ENCODE results near the gene RNF149. TPM values are rescaled to one million over a fixed set of nuclear protein-coding genes. Genes with fewer than 3 reads are reported as not detected.

Gene RNF149
- total and polyA plus RNA-seq, 2 experiments from 2014 or later, result 38.8 to 47.6 TPM

DNA sequence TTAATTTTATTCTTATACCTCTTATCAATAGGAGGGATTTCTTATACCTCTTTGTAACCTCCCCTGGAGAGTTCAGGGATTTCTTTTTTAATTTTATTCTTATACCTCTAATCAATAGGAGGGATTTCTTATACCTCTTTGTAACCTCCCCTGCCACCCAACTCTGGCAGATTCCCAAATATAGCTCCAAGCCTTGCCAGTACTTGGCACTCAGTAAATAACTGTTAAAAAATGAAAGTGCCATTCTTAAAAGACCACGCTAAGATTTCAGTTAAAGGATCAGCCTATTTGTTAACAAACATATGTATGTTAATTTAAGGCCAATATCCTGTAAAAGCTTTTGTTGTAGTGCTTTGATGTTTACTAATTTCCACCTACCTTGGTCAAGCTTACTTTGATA is 4.8 kb downstream of the RNF149 start:
- Histone ChIP-seq H3K9me2 (ENCODE audit: insufficient read depth) (no peaks in the 10 kb centered on the region), H3K4me3 (no peak overlapping the region), H2AFZ (no peak overlapping the region), H4K20me1 (replicated peaks; ENCODE audit: insufficient read depth) (peaks cover 62% of the 10 kb centered on the region), H3F3A (replicated peaks; ENCODE audit: low read depth) (peaks cover 4% of the 10 kb centered on the region; the same call in 1 of the 2 replicates), H3K79me2 (replicated peaks; ENCODE audit: insufficient read depth) (peaks cover 96% of the 10 kb centered on the region), H3K27me3 (ENCODE audit: insufficient read depth) (peaks cover 11% of the 10 kb centered on the region), H3K27ac (ENCODE audit: low read depth) (no peak overlapping the region), H3K4me1 (ENCODE audit: insufficient read depth) (peaks cover 15% of the 10 kb centered on the region), H3K4me2 (no peak overlapping the region), H3K36me3 (ENCODE audit: insufficient read depth) (0 out of 2 replicates have a peak, but pooled peaks cover 3% of the 10 kb centered on the region)
- peaks cover 6% of the 10 kb centered on the region for H3K27me3 Mint-ChIP-seq (ENCODE audit: insufficient read depth, low read depth, poor library complexity)
- ATAC-seq, result no peak
- H3K9me3 Mint-ChIP-seq, result no peaks in the 10 kb centered on the region
- H3K4me1 Mint-ChIP-seq, result peaks cover 32% of the 10 kb centered on the region
- TF ChIP-seq ZNF331 (CRISPR knock-in tag; IDR thresholded peaks at IDR 0.05; ENCODE audit: low read depth) (no peak), JUNB (IDR thresholded peaks at IDR 0.05; ENCODE audit: unreplicated experiment) (no peak), CREB1 (CRISPR knock-in tag; IDR thresholded peaks at IDR 0.05; ENCODE audit: low read depth) (no peak), REST (IDR thresholded peaks at IDR 0.05; ENCODE audit: unreplicated experiment) (no peak), ZNF114 (CRISPR knock-in tag; IDR thresholded peaks at IDR 0.05) (no peak), ZNF462 (CRISPR knock-in tag; IDR thresholded peaks at IDR 0.05) (no peak)
- peaks cover 7% of the 10 kb centered on the region for H3K36me3 Mint-ChIP-seq (ENCODE audit: low read depth)
- H3K27ac Mint-ChIP-seq, result no peak overlapping the region
- DNase-seq (ENCODE audit: low spot score), result no peak
- no peak overlapping the region for H3K4me3 Mint-ChIP-seq
